ENCODE data around the gene SLC25A21.
"Not testable (repeated sequence)": the region's sequence is repeated elsewhere in the genome, so short reads cannot be mapped to it uniquely, and the experiment has no call there.

SLC25A21 gene

DNA sequence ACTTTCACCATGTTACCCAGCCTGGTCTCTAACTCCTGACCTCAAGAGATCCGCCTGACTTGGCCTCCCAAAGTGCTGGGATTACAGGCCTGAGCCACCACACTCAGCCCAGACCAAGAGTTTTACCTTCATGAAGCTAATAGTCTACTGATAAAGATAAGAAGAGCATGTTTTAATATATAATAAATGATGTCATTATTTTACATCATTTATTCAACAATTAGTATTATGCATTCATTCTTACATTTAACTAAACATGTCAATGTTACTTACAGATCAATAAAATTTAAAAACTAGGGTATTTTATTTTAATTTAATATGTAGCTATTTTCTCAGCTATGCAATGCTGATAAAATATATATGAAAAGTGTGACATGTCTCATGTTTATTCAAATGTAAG is 26.0 kb downstream of the SLC25A21 start:
- not testable (repeated sequence) for H3K36me3 ChIP-seq (ENCODE audit: control insufficient read depth, insufficient read depth, low read length); H3K27me3 ChIP-seq (replicated peaks; ENCODE audit: control insufficient read depth, insufficient read depth, low read length, poor library complexity, severe bottlenecking); H3K4me3 ChIP-seq (ENCODE audit: insufficient read depth, low read depth, low read length, poor library complexity, severe bottlenecking); DNase-seq; H3K4me1 ChIP-seq (ENCODE audit: control insufficient read depth, insufficient read depth, low read length, poor library complexity, severe bottlenecking); H3K27ac ChIP-seq (ENCODE audit: insufficient read depth, low read length, poor library complexity, severe bottlenecking); H3K9me3 ChIP-seq (ENCODE audit: control insufficient read depth, low read length)

DNA sequence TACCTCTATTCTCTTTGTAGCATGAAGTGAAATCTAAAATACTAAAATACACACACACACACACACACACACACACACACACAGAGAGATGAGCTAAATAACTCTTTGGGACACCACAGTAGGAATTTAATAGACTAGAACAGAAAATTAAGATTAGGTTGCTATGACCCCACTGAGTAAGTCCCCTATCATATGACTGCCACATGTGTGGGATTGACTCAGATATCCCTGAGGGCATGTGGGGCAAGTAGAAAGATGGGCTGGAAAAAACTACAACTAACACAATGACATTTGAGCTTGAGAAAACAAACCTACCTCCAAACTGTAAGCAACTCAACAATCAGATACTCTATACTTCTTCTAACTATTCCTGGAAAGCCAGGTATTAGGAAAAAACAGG is 27.0 kb downstream of the SLC25A21 start:
- Histone ChIP-seq H3K27me3 (replicated peaks; ENCODE audit: control insufficient read depth, insufficient read depth, low read length, poor library complexity, severe bottlenecking) (no peaks in the 10 kb centered on the region), H3K36me3 (ENCODE audit: control insufficient read depth, insufficient read depth, low read length) (no peaks in the 10 kb centered on the region), H3K4me3 (ENCODE audit: insufficient read depth, low read depth, low read length, poor library complexity, severe bottlenecking) (no peak overlapping the region), H3K27ac (ENCODE audit: insufficient read depth, low read length, poor library complexity, severe bottlenecking) (no peak overlapping the region), H3K9me3 (ENCODE audit: control insufficient read depth, low read length) (no peaks in the 10 kb centered on the region), H3K4me1 (ENCODE audit: control insufficient read depth, insufficient read depth, low read length, poor library complexity, severe bottlenecking) (no peaks in the 10 kb centered on the region)
- no peak for DNase-seq

DNA sequence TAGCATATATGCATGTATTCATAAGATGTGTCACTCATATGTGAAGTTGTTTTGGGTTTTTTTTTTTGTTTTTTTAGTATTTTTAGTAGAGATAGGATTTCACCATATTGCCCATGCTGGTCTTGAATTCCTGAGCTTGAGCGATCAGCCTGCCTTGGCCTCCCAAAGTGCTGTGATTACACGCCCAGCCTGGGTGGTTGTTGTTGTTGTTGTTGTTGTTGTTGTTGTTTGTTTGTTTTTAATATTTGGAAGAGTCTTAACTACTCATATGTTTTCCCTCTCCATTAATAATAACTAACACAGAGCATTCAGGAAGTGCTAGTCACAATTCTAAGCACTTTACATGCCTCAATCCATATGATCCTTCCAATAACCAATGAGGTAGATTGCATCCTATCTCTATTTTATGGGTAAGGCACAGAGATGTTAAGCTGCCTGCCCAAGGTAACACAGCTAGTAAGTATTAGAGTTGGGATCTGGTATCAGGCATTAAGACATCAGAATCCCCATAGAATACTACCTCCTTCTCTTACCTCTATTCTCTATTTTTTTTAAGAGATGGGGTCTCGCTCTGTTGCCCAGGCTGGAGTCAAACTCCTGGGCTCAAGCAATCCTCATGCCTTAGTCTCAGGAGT is 27.6 kb downstream of the SLC25A21 start:
- no peak overlapping the region for H3K27ac ChIP-seq (ENCODE audit: insufficient read depth, low read length, poor library complexity, severe bottlenecking)
- no peaks in the 10 kb centered on the region for H3K4me1 ChIP-seq (ENCODE audit: control insufficient read depth, insufficient read depth, low read length, poor library complexity, severe bottlenecking)
- no peak for DNase-seq
- no peaks in the 10 kb centered on the region for H3K27me3 ChIP-seq (replicated peaks; ENCODE audit: control insufficient read depth, insufficient read depth, low read length, poor library complexity, severe bottlenecking)
- H3K4me3 ChIP-seq (ENCODE audit: insufficient read depth, low read depth, low read length, poor library complexity, severe bottlenecking) = no peak overlapping the region
- H3K36me3 ChIP-seq (ENCODE audit: control insufficient read depth, insufficient read depth, low read length) = no peaks in the 10 kb centered on the region
- no peaks in the 10 kb centered on the region for H3K9me3 ChIP-seq (ENCODE audit: control insufficient read depth, low read length)

DNA sequence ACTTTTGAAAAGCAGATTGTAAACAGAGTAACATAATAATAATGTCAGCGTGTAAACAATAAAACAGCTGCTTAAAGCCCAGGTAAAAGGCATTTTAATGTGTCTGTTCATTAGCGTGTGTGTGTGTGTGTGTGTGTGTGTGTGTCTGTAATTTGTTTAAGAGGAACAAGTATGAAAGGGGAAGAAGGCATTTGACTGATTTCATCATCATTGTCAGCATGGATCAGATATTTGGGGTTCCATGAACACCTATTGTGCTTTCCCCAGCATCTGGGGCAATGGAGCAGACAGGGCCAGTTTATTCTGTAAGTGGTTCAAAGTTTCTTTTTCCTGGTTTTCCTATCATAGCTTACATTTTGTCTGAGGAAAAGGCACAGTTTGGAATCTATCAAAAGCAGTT is 28.9 kb downstream of the SLC25A21 start:
- H3K4me1 ChIP-seq (ENCODE audit: control insufficient read depth, insufficient read depth, low read length, poor library complexity, severe bottlenecking) = no peaks in the 10 kb centered on the region
- no peaks in the 10 kb centered on the region for H3K27me3 ChIP-seq (replicated peaks; ENCODE audit: control insufficient read depth, insufficient read depth, low read length, poor library complexity, severe bottlenecking)
- no peak for DNase-seq
- H3K27ac ChIP-seq (ENCODE audit: insufficient read depth, low read length, poor library complexity, severe bottlenecking) = no peak overlapping the region
- no peaks in the 10 kb centered on the region for H3K36me3 ChIP-seq (ENCODE audit: control insufficient read depth, insufficient read depth, low read length)
- H3K4me3 ChIP-seq (ENCODE audit: insufficient read depth, low read depth, low read length, poor library complexity, severe bottlenecking) = no peak overlapping the region
- H3K9me3 ChIP-seq (ENCODE audit: control insufficient read depth, low read length) = no peaks in the 10 kb centered on the region

DNA sequence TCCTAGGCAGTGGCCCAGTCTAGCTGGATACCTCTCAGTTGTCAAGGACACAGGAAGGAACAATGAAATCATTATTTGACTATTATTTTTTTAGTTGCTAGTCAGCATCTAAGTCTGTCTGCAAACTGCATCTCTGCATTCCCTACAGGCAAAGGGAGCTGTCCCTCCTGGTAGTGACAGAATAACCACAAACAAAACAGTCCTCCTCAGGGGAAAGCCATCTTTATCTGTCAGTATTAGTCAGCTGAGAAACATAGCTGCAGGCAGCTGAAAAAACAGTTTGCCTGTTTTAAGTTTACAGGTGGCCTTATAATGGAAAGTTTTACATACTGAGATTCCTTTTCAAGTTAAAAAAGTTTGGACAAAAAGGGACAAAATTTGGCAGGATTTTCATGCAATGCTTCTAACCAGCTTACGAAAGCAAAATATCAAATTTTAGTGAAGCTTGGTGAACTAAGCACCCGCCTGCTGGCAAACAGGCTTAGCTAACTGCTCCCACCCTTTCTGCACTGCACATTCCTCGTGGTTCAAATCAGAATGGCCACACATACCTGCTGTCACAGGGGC is 29.5 kb downstream of the SLC25A21 start:
- no peak overlapping the region for H3K4me3 ChIP-seq (ENCODE audit: insufficient read depth, low read depth, low read length, poor library complexity, severe bottlenecking)
- H3K27ac ChIP-seq (ENCODE audit: insufficient read depth, low read length, poor library complexity, severe bottlenecking) = no peak overlapping the region
- H3K27me3 ChIP-seq (replicated peaks; ENCODE audit: control insufficient read depth, insufficient read depth, low read length, poor library complexity, severe bottlenecking) = no peaks in the 10 kb centered on the region
- no peaks in the 10 kb centered on the region for H3K9me3 ChIP-seq (ENCODE audit: control insufficient read depth, low read length)
- no peak for DNase-seq
- no peaks in the 10 kb centered on the region for H3K4me1 ChIP-seq (ENCODE audit: control insufficient read depth, insufficient read depth, low read length, poor library complexity, severe bottlenecking)
- no peaks in the 10 kb centered on the region for H3K36me3 ChIP-seq (ENCODE audit: control insufficient read depth, insufficient read depth, low read length)

DNA sequence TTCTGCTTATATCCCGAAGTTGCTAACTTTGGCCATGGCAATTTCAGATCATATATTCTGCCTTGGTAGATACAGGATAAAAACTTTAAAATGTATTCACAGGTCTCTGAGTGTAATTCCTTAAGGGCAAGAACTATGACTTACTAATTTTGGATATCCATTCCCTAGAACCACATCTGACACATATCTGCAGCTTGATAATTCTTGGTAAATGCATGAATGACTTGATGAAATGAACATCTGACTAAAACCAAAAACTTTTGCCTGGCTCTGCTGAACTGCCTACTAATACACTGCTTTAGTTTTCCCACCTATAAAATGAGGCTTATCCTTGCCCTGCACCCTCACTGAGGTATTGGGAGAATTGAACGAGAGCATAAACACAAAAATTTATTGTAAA is 32.2 kb downstream of the SLC25A21 start:
- no peak overlapping the region for H3K27ac ChIP-seq (ENCODE audit: insufficient read depth, low read length, poor library complexity, severe bottlenecking)
- H3K36me3 ChIP-seq (ENCODE audit: control insufficient read depth, insufficient read depth, low read length) = no peaks in the 10 kb centered on the region
- H3K27me3 ChIP-seq (replicated peaks; ENCODE audit: control insufficient read depth, insufficient read depth, low read length, poor library complexity, severe bottlenecking) = no peaks in the 10 kb centered on the region
- DNase-seq = no peak
- no peak overlapping the region for H3K4me3 ChIP-seq (ENCODE audit: insufficient read depth, low read depth, low read length, poor library complexity, severe bottlenecking)
- no peaks in the 10 kb centered on the region for H3K4me1 ChIP-seq (ENCODE audit: control insufficient read depth, insufficient read depth, low read length, poor library complexity, severe bottlenecking)
- no peaks in the 10 kb centered on the region for H3K9me3 ChIP-seq (ENCODE audit: control insufficient read depth, low read length)

DNA sequence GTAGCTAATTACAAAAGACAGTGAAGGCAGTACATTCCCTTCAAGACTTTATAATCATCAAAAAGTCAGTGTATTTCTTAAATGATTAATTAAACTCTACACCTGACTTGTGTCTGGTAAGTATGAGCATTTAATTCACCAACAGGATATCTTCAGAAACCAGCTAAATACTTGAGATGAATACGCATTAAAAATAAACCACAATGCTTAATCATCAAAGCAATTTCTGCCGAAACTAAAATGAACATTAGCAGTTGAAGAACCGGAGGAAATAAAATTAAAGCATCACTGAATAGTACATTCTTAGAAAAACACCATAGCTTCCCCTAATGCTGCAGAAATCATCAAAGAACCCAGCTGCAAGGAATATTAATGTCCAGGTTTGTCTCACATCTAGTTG is 32.7 kb downstream of the SLC25A21 start:
- H3K36me3 ChIP-seq (ENCODE audit: control insufficient read depth, insufficient read depth, low read length) = no peaks in the 10 kb centered on the region
- H3K4me3 ChIP-seq (ENCODE audit: insufficient read depth, low read depth, low read length, poor library complexity, severe bottlenecking) = no peak overlapping the region
- no peak overlapping the region for H3K27ac ChIP-seq (ENCODE audit: insufficient read depth, low read length, poor library complexity, severe bottlenecking)
- no peak for DNase-seq
- H3K27me3 ChIP-seq (replicated peaks; ENCODE audit: control insufficient read depth, insufficient read depth, low read length, poor library complexity, severe bottlenecking) = no peaks in the 10 kb centered on the region
- no peaks in the 10 kb centered on the region for H3K9me3 ChIP-seq (ENCODE audit: control insufficient read depth, low read length)
- H3K4me1 ChIP-seq (ENCODE audit: control insufficient read depth, insufficient read depth, low read length, poor library complexity, severe bottlenecking) = no peaks in the 10 kb centered on the region

DNA sequence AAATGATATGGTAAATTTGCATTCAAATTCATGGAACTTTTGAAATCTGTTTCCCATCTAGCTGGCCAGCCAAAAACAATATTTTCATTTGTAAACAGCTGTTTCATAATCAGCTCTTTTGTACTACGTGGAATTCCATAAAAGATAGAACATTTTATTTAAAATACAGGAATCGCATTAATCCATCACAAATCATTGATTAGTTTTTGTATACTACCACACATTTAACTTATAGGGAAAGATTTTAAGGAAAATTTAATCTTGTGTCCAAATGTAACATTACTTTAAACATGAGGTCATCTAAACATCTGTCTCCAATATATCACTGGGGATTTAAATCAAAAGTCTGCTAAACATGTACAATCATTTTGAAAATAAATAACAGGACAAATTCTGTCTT is 33.5 kb downstream of the SLC25A21 start:
- H3K27ac ChIP-seq (ENCODE audit: insufficient read depth, low read length, poor library complexity, severe bottlenecking) = no peak overlapping the region
- H3K4me1 ChIP-seq (ENCODE audit: control insufficient read depth, insufficient read depth, low read length, poor library complexity, severe bottlenecking) = no peaks in the 10 kb centered on the region
- no peaks in the 10 kb centered on the region for H3K9me3 ChIP-seq (ENCODE audit: control insufficient read depth, low read length)
- no peak overlapping the region for H3K4me3 ChIP-seq (ENCODE audit: insufficient read depth, low read depth, low read length, poor library complexity, severe bottlenecking)
- H3K27me3 ChIP-seq (replicated peaks; ENCODE audit: control insufficient read depth, insufficient read depth, low read length, poor library complexity, severe bottlenecking) = no peaks in the 10 kb centered on the region
- no peak for DNase-seq
- no peaks in the 10 kb centered on the region for H3K36me3 ChIP-seq (ENCODE audit: control insufficient read depth, insufficient read depth, low read length)

DNA sequence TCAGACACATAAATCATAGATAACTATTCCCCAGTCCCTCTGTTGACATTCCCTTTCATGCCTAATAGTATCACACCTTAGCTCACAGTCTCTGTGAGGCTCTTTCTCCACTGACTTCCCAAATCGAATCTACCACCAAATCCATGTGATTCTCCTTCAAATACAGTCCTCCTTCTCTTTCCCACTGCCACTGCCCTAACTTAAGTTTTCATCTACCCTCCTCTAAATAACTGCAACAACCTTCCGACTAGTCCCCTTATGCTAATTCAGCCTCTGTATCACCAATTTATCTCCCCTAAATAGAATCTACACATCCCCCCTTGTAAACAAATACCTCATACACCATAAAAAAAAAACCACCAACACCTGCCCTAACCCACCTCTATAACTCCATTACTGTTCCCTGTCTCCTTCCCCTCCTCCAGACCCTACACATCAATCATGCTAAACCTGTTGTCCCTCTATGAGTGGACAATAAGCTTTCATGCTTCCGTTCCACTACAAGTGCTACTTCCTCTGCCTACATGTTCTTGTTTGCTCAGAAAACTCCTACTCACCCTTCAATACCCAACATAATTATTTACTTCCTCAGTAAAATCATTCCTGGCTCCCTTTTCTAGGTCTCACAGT is 39.0 kb downstream of the SLC25A21 start:
- no peak for DNase-seq
- Histone ChIP-seq H3K27ac (ENCODE audit: insufficient read depth, low read length, poor library complexity, severe bottlenecking) (no peak overlapping the region), H3K36me3 (ENCODE audit: control insufficient read depth, insufficient read depth, low read length) (no peaks in the 10 kb centered on the region), H3K4me1 (ENCODE audit: control insufficient read depth, insufficient read depth, low read length, poor library complexity, severe bottlenecking) (no peaks in the 10 kb centered on the region), H3K4me3 (ENCODE audit: insufficient read depth, low read depth, low read length, poor library complexity, severe bottlenecking) (no peak overlapping the region), H3K27me3 (replicated peaks; ENCODE audit: control insufficient read depth, insufficient read depth, low read length, poor library complexity, severe bottlenecking) (no peaks in the 10 kb centered on the region), H3K9me3 (ENCODE audit: control insufficient read depth, low read length) (no peaks in the 10 kb centered on the region)

DNA sequence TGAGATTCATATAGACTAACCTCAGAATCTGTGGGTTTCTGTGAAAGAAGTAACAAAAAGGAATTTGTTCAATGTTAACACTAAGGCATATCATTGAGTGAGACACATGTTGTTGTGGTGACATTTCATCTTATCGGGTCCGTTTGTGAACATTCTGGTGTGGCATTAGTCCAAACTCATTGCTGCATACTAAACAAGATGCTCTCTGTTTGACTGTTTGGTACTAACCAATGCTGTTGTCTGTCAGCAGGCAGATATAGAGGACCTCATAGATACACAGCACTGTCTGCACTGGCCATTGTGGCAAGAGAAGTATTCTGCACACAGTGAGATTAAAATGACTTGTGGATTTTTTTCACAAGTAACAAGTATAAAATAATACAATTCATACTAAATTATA is 41.2 kb downstream of the SLC25A21 start:
- DNase-seq = no peak

More for the DNA sequence above, 41.2 kb downstream of the SLC25A21 start:
- Histone ChIP-seq H3K4me3 (ENCODE audit: insufficient read depth, low read depth, low read length, poor library complexity, severe bottlenecking) (no peak overlapping the region), H3K27ac (ENCODE audit: insufficient read depth, low read length, poor library complexity, severe bottlenecking) (no peak overlapping the region), H3K9me3 (ENCODE audit: control insufficient read depth, low read length) (no peaks in the 10 kb centered on the region), H3K4me1 (ENCODE audit: control insufficient read depth, insufficient read depth, low read length, poor library complexity, severe bottlenecking) (no peaks in the 10 kb centered on the region), H3K27me3 (replicated peaks; ENCODE audit: control insufficient read depth, insufficient read depth, low read length, poor library complexity, severe bottlenecking) (no peaks in the 10 kb centered on the region), H3K36me3 (ENCODE audit: control insufficient read depth, insufficient read depth, low read length) (no peaks in the 10 kb centered on the region)

All from effector memory CD4-positive, alpha-beta T cell (primary cell).